HEK293 (cell line): ENCODE measurements around the gene STUB1.

Experiments used
- ATF2 ChIP-seq: fragments of 450-650 bp; formaldehyde crosslinking; IDR thresholded peaks from 2 replicates; pipeline ENCODE4 v1.5.1; 2016; ENCODE audit warnings: missing biosample characterization, missing genetic modification characterization, low read depth
- GLIS1 ChIP-seq: fragments of 450-650 bp; formaldehyde crosslinking; IDR thresholded peaks from 2 replicates; pipeline ENCODE4 v1.5.1; 2016; ENCODE audit warnings: missing biosample characterization, missing genetic modification characterization
- HOXD13 ChIP-seq: sonication (generic); formaldehyde crosslinking; IDR thresholded peaks from 2 replicates; pipeline ENCODE4 v1.8.0; 2022; ENCODE audit warnings: missing genetic modification reagents, borderline replicate concordance
- KLF1 ChIP-seq: fragments of 450-650 bp; formaldehyde crosslinking; IDR thresholded peaks from 2 replicates; pipeline ENCODE4 v1.5.1; 2016; ENCODE audit warnings: missing biosample characterization, missing genetic modification characterization
- MZF1 ChIP-seq: fragments of 450-650 bp; formaldehyde crosslinking; IDR thresholded peaks from 2 replicates; pipeline ENCODE4 v1.5.1; 2017; ENCODE audit warnings: missing biosample characterization, missing genetic modification characterization, borderline replicate concordance
- OVOL3 ChIP-seq: fragments of 450-650 bp; formaldehyde crosslinking; IDR thresholded peaks from 2 replicates; pipeline ENCODE4 v1.5.1; 2016; ENCODE audit warnings: missing biosample characterization, missing genetic modification characterization
- REST ChIP-seq: fragments of 450-650 bp; formaldehyde crosslinking; IDR thresholded peaks from 2 replicates; pipeline ENCODE4 v1.5.1; 2016; ENCODE audit warnings: missing biosample characterization, missing genetic modification characterization
- SALL2 ChIP-seq: fragments of 450-650 bp; formaldehyde crosslinking; IDR thresholded peaks from 2 replicates; pipeline ENCODE4 v1.5.0; 2017; ENCODE audit warnings: missing biosample characterization, mild to moderate bottlenecking, missing genetic modification characterization, borderline replicate concordance
- SP2 ChIP-seq: fragments of 450-650 bp; formaldehyde crosslinking; IDR thresholded peaks from 2 replicates; pipeline ENCODE4 v1.5.1; 2016; ENCODE audit warnings: missing biosample characterization, missing genetic modification characterization
- ZBTB10 ChIP-seq: fragments of 450-650 bp; formaldehyde crosslinking; IDR thresholded peaks from 2 replicates; pipeline ENCODE4 v1.5.1; 2016; ENCODE audit warnings: missing biosample characterization, missing genetic modification characterization
- ZBTB21 ChIP-seq: fragments of 450-650 bp; formaldehyde crosslinking; IDR thresholded peaks from 2 replicates; pipeline ENCODE4 v1.5.1; 2017; ENCODE audit warnings: missing biosample characterization, missing genetic modification characterization
- ZFP37 ChIP-seq: fragments of 450-650 bp; formaldehyde crosslinking; IDR thresholded peaks from 2 replicates; pipeline ENCODE4 v1.5.1; 2016; ENCODE audit warnings: missing biosample characterization, missing genetic modification characterization
- ZFP69B ChIP-seq: fragments of 450-650 bp; formaldehyde crosslinking; IDR thresholded peaks from 2 replicates; pipeline ENCODE4 v1.5.1; 2016; ENCODE audit warnings: missing biosample characterization, missing genetic modification characterization
- ZNF10 ChIP-seq: fragments of 450-650 bp; formaldehyde crosslinking; IDR thresholded peaks from 2 replicates; pipeline ENCODE4 v1.5.1; 2017; ENCODE audit warnings: missing biosample characterization, missing genetic modification characterization
- ZNF114 ChIP-seq: fragments of 450-650 bp; formaldehyde crosslinking; IDR thresholded peaks from 2 replicates; pipeline ENCODE4 v1.5.0; 2017; ENCODE audit warnings: missing biosample characterization, missing genetic modification characterization
- ZNF140 ChIP-seq: fragments of 450-650 bp; formaldehyde crosslinking; IDR thresholded peaks from 2 replicates; pipeline ENCODE4 v1.5.1; 2016; ENCODE audit warnings: missing biosample characterization, missing genetic modification characterization
- ZNF211 ChIP-seq: fragments of 450-650 bp; formaldehyde crosslinking; IDR thresholded peaks from 2 replicates; pipeline ENCODE4 v1.5.1; 2016; ENCODE audit warnings: low read depth, missing biosample characterization, missing genetic modification characterization
- ZNF221 ChIP-seq: fragments of 450-650 bp; formaldehyde crosslinking; IDR thresholded peaks from 2 replicates; pipeline ENCODE4 v1.5.1; 2017; ENCODE audit warnings: missing biosample characterization, missing genetic modification characterization, borderline replicate concordance
- ZNF274 ChIP-seq, 2 experiments: fragments of 200-500 bp in 1 of 2; fragments of 450-650 bp in 1 of 2; sonication (Bioruptor generic) in 1 of 2; formaldehyde crosslinking in 1 of 2; IDR thresholded peaks; 2 replicates each; pipeline versions ENCODE4 v1.5.1 to v1.6.1; 2014 to 2016; ENCODE audit warnings: borderline replicate concordance in 1 of 2, inconsistent platforms in 1 of 2, low read length in 1 of 2, missing biosample characterization in 1 of 2, missing genetic modification characterization in 1 of 2
- ZNF324 ChIP-seq: fragments of 450-650 bp; formaldehyde crosslinking; IDR thresholded peaks from 2 replicates; pipeline ENCODE4 v1.5.1; 2016; ENCODE audit warnings: missing biosample characterization, missing genetic modification characterization
- ZNF426 ChIP-seq: fragments of 450-650 bp; formaldehyde crosslinking; IDR thresholded peaks from 2 replicates; pipeline ENCODE4 v1.5.1; 2017; ENCODE audit warnings: missing biosample characterization, missing genetic modification characterization, mild to moderate bottlenecking, inconsistent platforms, moderate library complexity
- ZNF48 ChIP-seq: fragments of 450-650 bp; formaldehyde crosslinking; IDR thresholded peaks from 2 replicates; pipeline ENCODE4 v1.5.1; 2016; ENCODE audit warnings: missing biosample characterization, missing genetic modification characterization
- ZNF560 ChIP-seq: fragments of 450-650 bp; formaldehyde crosslinking; IDR thresholded peaks from 2 replicates; pipeline ENCODE4 v1.5.1; 2017; ENCODE audit warnings: missing biosample characterization, missing genetic modification characterization, borderline replicate concordance
- ZNF571 ChIP-seq: fragments of 450-650 bp; formaldehyde crosslinking; IDR thresholded peaks from 2 replicates; pipeline ENCODE4 v1.5.0; 2017; ENCODE audit warnings: missing biosample characterization, missing genetic modification characterization
- ZNF585B ChIP-seq: fragments of 450-650 bp; formaldehyde crosslinking; IDR thresholded peaks from 2 replicates; pipeline ENCODE4 v1.5.1; 2016; ENCODE audit warnings: missing biosample characterization, missing genetic modification characterization
- ZNF600 ChIP-seq: fragments of 450-650 bp; formaldehyde crosslinking; IDR thresholded peaks from 2 replicates; pipeline ENCODE4 v1.5.1; 2016; ENCODE audit warnings: missing biosample characterization, missing genetic modification characterization
- ZNF610 ChIP-seq: fragments of 450-650 bp; formaldehyde crosslinking; IDR thresholded peaks from 2 replicates; pipeline ENCODE4 v1.5.1; 2016; ENCODE audit warnings: missing biosample characterization, missing genetic modification characterization, borderline replicate concordance
- ZNF621 ChIP-seq: fragments of 450-650 bp; formaldehyde crosslinking; IDR thresholded peaks from 2 replicates; pipeline ENCODE4 v1.5.1; 2017; ENCODE audit warnings: missing biosample characterization, missing genetic modification characterization
- ZNF623 ChIP-seq: fragments of 450-650 bp; formaldehyde crosslinking; IDR thresholded peaks from 2 replicates; pipeline ENCODE4 v1.5.1; 2016; ENCODE audit warnings: missing biosample characterization, missing genetic modification characterization
- ZNF747 ChIP-seq: fragments of 450-650 bp; formaldehyde crosslinking; IDR thresholded peaks from 2 replicates; pipeline ENCODE4 v1.5.1; 2016; ENCODE audit warnings: missing biosample characterization, missing genetic modification characterization
- ZNF76 ChIP-seq: fragments of 450-650 bp; formaldehyde crosslinking; IDR thresholded peaks from 2 replicates; pipeline ENCODE4; 2016; ENCODE audit warnings: low read depth, missing biosample characterization, missing genetic modification characterization, borderline replicate concordance
- ZNF777 ChIP-seq: fragments of 450-650 bp; formaldehyde crosslinking; IDR thresholded peaks from 2 replicates; pipeline ENCODE4 v1.5.1; 2017; ENCODE audit warnings: missing biosample characterization, missing genetic modification characterization, borderline replicate concordance

Gene STUB1

GRCh38 chr16:728131-728889 lies 48.1 kb downstream of the STUB1 start (continued):
- no peak for TF ChIP-seq ZNF777 (tag by site-specific recombination)
- TF ChIP-seq ZFP37 (tag by site-specific recombination): no peak
- no peak for TF ChIP-seq ZNF571 (tag by site-specific recombination)
- TF ChIP-seq ZNF48 (tag by site-specific recombination): no peak
- TF ChIP-seq ZNF140 (tag by site-specific recombination): no peak
- TF ChIP-seq ZNF324 (tag by site-specific recombination): no peak
- peak; percentile 68; the same call in 1 of the 2 replicates for TF ChIP-seq ZNF600 (tag by site-specific recombination)
- no peak for TF ChIP-seq ZNF623 (tag by site-specific recombination)
- TF ChIP-seq ZNF747 (tag by site-specific recombination): no peak
- no peak for TF ChIP-seq ZNF211
- no peak for TF ChIP-seq ZNF585B (tag by site-specific recombination)
- no peak for TF ChIP-seq ZBTB10
- peak; percentile 73 for TF ChIP-seq SP2 (tag by site-specific recombination)
- no peak for TF ChIP-seq ZNF274 (IDR thresholded peaks at IDR 0.05; ENCODE audit: low read length)
- TF ChIP-seq ZNF274 (tag by site-specific recombination; IDR thresholded peaks at IDR 0.05; ENCODE audit: borderline replicate concordance): no peak
- TF ChIP-seq ZNF621 (tag by site-specific recombination): no peak
- no peak for TF ChIP-seq ZNF10 (tag by site-specific recombination)
- TF ChIP-seq KLF1 (tag by site-specific recombination): peak; percentile 72
- no peak for TF ChIP-seq SALL2
- no peak for TF ChIP-seq ATF2
- TF ChIP-seq REST: no peak
- TF ChIP-seq ZNF560 (tag by site-specific recombination): no peak
- TF ChIP-seq ZNF114 (tag by site-specific recombination): no peak
- no peak for TF ChIP-seq ZNF426 (tag by site-specific recombination)
- TF ChIP-seq MZF1 (tag by site-specific recombination): no peak
- no peak for TF ChIP-seq ZNF76 (tag by site-specific recombination)
- peak; percentile 33; the same call in 1 of the 2 replicates for TF ChIP-seq GLIS1 (tag by site-specific recombination)
- no peak for TF ChIP-seq ZNF610 (tag by site-specific recombination)
- no peak for TF ChIP-seq ZBTB21 (tag by site-specific recombination)
- TF ChIP-seq ZFP69B (tag by site-specific recombination): peak; percentile 72
- no peak for TF ChIP-seq OVOL3 (tag by site-specific recombination)
- no peak for TF ChIP-seq ZNF221
- no peak for TF ChIP-seq HOXD13
